Cardiac fibroblast (primary cell): Measurements from ENCODE around the gene EEF2K.
"Not testable (repeated sequence)": the region's sequence is repeated elsewhere in the genome, so short reads cannot be mapped to it uniquely, and the experiment has no call there.

Source experiments
- DNase-seq, 2 donors: peaks; one replicate each; pipeline versions ENCODE4 v3.0.0 to v3.0.0-alpha.2; 2010; ENCODE audit warnings: low read depth in 2 of 2
- H3K4me3 ChIP-seq, 2 donors: replicated peaks in 1 of 2; 1 replicate in 1 of 2; 2 replicates in 1 of 2; pipeline ENCODE4 v1.5.1; 2011; ENCODE audit warnings: low read depth in 2 of 2, low read length in 2 of 2, mild to moderate bottlenecking in 2 of 2, moderate library complexity in 1 of 2
- TF ChIP-seq, protein P1 (sequence below): IDR thresholded peaks from one replicate; pipeline ENCODE4 v1.5.1; 2011; ENCODE audit warnings: low read depth, mild to moderate bottlenecking, low read length, inconsistent platforms

EEF2K gene

GRCh38 chr16:22194707-22195444, 11.2 kb upstream of the EEF2K start:
- no peak for DNase-seq
- H3K4me3 ChIP-seq = no peak overlapping the region
- TF ChIP-seq, protein P1, sequence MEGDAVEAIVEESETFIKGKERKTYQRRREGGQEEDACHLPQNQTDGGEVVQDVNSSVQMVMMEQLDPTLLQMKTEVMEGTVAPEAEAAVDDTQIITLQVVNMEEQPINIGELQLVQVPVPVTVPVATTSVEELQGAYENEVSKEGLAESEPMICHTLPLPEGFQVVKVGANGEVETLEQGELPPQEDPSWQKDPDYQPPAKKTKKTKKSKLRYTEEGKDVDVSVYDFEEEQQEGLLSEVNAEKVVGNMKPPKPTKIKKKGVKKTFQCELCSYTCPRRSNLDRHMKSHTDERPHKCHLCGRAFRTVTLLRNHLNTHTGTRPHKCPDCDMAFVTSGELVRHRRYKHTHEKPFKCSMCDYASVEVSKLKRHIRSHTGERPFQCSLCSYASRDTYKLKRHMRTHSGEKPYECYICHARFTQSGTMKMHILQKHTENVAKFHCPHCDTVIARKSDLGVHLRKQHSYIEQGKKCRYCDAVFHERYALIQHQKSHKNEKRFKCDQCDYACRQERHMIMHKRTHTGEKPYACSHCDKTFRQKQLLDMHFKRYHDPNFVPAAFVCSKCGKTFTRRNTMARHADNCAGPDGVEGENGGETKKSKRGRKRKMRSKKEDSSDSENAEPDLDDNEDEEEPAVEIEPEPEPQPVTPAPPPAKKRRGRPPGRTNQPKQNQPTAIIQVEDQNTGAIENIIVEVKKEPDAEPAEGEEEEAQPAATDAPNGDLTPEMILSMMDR = no peak

- TF ChIP-seq, protein P1 = no peak
- no peak for DNase-seq
- H3K4me3 ChIP-seq = no peak overlapping the region
These were observed 10.7 kb upstream of the EEF2K start for GRCh38 chr16:22195445-22195694.

GRCh38 chr16:22195695-22196558, 10.2 kb upstream of the EEF2K start:
- TF ChIP-seq, protein P1 = peak; percentile 91
- H3K4me3 ChIP-seq = peak overlapping the region; percentile 53 to 58
- DNase-seq = peak; percentile 93

DNA sequence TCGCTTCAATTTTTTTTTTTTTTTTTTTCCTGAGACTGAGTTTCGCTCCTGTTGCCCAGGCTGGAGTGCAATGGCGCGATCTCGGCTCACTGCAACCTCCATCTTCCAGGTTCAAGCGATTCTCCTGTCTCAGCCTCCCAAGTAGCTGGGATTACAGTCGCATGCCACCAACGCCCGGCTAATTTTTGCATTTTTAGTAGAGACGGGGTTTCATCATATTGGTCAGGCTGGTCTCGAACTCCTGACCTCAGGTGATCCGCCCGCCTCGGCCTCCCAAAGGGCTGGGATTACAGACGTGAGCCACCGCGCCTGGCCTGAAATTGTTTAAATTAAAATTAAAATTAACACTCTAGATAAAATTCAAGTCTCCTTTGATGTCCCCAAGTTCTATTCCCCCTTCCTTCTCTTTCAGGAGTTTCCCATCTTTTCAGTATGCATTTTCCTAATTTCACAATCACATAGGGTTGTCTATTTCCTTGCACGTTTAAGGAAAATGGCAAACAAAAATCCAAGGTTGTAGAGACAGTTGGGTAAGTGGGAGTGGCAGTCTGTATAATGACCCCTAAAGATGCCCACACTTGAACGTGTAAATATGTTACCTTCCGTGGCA, 9.4 kb upstream of the EEF2K start:
- DNase-seq, H3K4me3 ChIP-seq: not testable (repeated sequence)

- TF ChIP-seq, protein P1 = no peak
- peak in 1 of 2 donors; percentile 47 for DNase-seq
- H3K4me3 ChIP-seq = no peak overlapping the region
These were observed 7.4 kb upstream of the EEF2K start for GRCh38 chr16:22198547-22199293.

DNA sequence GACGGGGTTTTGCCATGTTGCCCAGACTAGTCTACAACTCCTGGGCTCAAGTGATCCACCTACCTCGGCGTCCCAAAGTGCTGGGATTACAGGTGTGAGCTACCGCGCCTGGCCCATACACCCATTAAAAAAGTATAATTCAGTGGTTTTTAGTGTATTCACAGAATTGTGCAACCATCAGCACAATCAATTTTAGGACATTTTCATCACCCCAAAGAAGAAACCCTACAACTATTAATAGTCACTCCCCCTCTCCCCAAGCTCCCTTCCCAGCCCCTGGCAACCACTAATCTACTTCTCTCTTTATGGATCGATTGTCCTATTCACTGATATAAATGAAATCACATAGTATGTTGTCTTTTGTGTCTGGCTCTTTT, 3.8 kb upstream of the EEF2K start:
- no peak for DNase-seq
- H3K4me3 ChIP-seq = no peak overlapping the region
- TF ChIP-seq, protein P1 = no peak
